Measurements from ENCODE around the gene INSC. TPM values are rescaled to one million over a fixed set of nuclear protein-coding genes. Genes with fewer than 3 reads are reported as not detected.

Gene INSC
- 0.13 and 0.49 TPM in 2 replicates for total RNA-seq

GRCh38 chr11:15114501-15115475 is at the start of gene INSC:
Gene INSC, plus strand, starts transcription at chr11:15114923. Its CDS starts 34,252 bp downstream, at chr11:15149175.

GRCh38 chr11:15073361-15074205 is 41.1 kb upstream of the INSC start, which contains the start of gene CALCB:
Gene CALCB, plus strand, starts transcription at chr11:15073593. Its CDS starts 1,126 bp downstream, at chr11:15074719.

Other genes with a start within 250 kb of the INSC start
- gene CYP2R1, start 222.7 kb upstream of the INSC start, total RNA-seq, result 7.0 and 8.6 TPM in 2 replicates
- gene CALCA, start 142.6 kb upstream of the INSC start, total RNA-seq, result 0.89 TPM in 1 of 2 replicates, not detected in the other
- gene CALCB, start 41.3 kb upstream of the INSC start, total RNA-seq, result 0.38 and 0.65 TPM in 2 replicates